H1 (cell line): Measurements from ENCODE around the gene TSN. TPM values are rescaled to one million over a fixed set of nuclear protein-coding genes. Genes with fewer than 3 reads are reported as not detected.

Source experiments
- CTCF ChIA-PET: fragments of 300-600 bp; sonication (Branson Sonifier 250); formaldehyde crosslinking; loops from one replicate; lab custom pipeline; 2021; ENCODE audit not compliant: partially characterized antibody; lab: Charles Lee
- POLR2A ChIA-PET: fragments of 300-600 bp; sonication (Branson Sonifier 250); formaldehyde crosslinking; loops from one replicate; lab custom pipeline; 2021; ENCODE audit warnings: inconsistent platforms; ENCODE audit not compliant: partially characterized antibody; lab: Charles Lee
- DNase-seq, 2 experiments: peaks; one replicate each; pipeline versions ENCODE4 v3.0.0 to v3.0.0-alpha.2; 2010 to 2022; ENCODE audit warnings: low spot score in 2 of 2, low read depth in 1 of 2, mixed read lengths in 1 of 2
- FAIRE-seq: peaks from 2 replicates; lab custom pipeline; 2011; peaks lifted over from hg19 to GRCh38; lab: Jason Lieb, UNC
- H2AFZ ChIP-seq: 2 replicates; pipeline ENCODE4 v1.8.1; 2012; ENCODE audit warnings: low read length, inconsistent platforms
- H2AK5ac ChIP-seq: 2 replicates; pipeline ENCODE4 v1.6.1; 2013; ENCODE audit warnings: low read depth, low read length
- H2BK120ac ChIP-seq: replicated peaks from 2 replicates; pipeline ENCODE3; 2013; ENCODE audit warnings: low read depth, low read length, inconsistent platforms
- H2BK12ac ChIP-seq: 2 replicates; pipeline ENCODE4 v1.6.1; 2013; ENCODE audit warnings: low read depth, low read length
- H2BK15ac ChIP-seq: 2 replicates; pipeline ENCODE4 v1.6.1; 2013; ENCODE audit warnings: low read length
- H2BK20ac ChIP-seq: 2 replicates; pipeline ENCODE4 v1.6.1; 2013; ENCODE audit warnings: low read length
- H2BK5ac ChIP-seq: 2 replicates; pipeline ENCODE4 v1.6.1; 2013; ENCODE audit warnings: low read depth, low read length
- H3K14ac ChIP-seq: 2 replicates; pipeline ENCODE4 v1.6.1; 2013; ENCODE audit warnings: inconsistent platforms; ENCODE audit not compliant: insufficient read length
- H3K18ac ChIP-seq: 2 replicates; pipeline ENCODE4 v1.6.1; 2013; ENCODE audit warnings: low read length; ENCODE audit errors: extremely low read depth
- H3K23ac ChIP-seq: 2 replicates; pipeline ENCODE4 v1.6.1; 2013; ENCODE audit warnings: inconsistent platforms; ENCODE audit not compliant: insufficient read length
- H3K23me2 ChIP-seq: 2 replicates; pipeline ENCODE4 v1.6.1; 2013; ENCODE audit warnings: low read depth, low read length
- H3K27ac ChIP-seq: 2 replicates; pipeline ENCODE4 v1.6.1; 2011; ENCODE audit warnings: low read depth, low read length, inconsistent platforms
- H3K27me3 ChIP-seq, 4 experiments: replicated peaks in 1 of 4; 1 replicate in 1 of 4; 2 replicates in 3 of 4; pipeline versions ENCODE4 v1.6.1 to v1.8.1; 2011 to 2013; ENCODE audit warnings: low read length in 3 of 4, mild to moderate bottlenecking in 3 of 4, inconsistent platforms in 2 of 4, mixed read lengths in 2 of 4, moderate library complexity in 1 of 4; ENCODE audit not compliant: control insufficient read depth in 3 of 4, insufficient read depth in 3 of 4; ENCODE audit errors: extremely low read depth in 1 of 4
- H3K36me3 ChIP-seq, 4 experiments: 2 replicates each; pipeline versions ENCODE4 v1.6.1 to v1.8.1; 2011 to 2013; ENCODE audit warnings: mild to moderate bottlenecking in 4 of 4, low read length in 3 of 4, moderate library complexity in 2 of 4, control low read depth in 1 of 4, inconsistent platforms in 1 of 4; ENCODE audit not compliant: insufficient read depth in 4 of 4, control insufficient read depth in 2 of 4
- H3K4ac ChIP-seq: replicated peaks from 2 replicates; pipeline ENCODE3; 2013; ENCODE audit warnings: low read length, low read depth, mixed read lengths, inconsistent platforms; ENCODE audit not compliant: insufficient read length
- H3K4me1 ChIP-seq, 4 experiments: replicated peaks in 1 of 4; 1 replicate in 1 of 4; 2 replicates in 3 of 4; pipeline versions ENCODE4 v1.6.1 to v1.8.1; 2011 to 2013; ENCODE audit warnings: low read length in 3 of 4, inconsistent platforms in 2 of 4, mixed read lengths in 1 of 4; ENCODE audit not compliant: insufficient read depth in 4 of 4, control insufficient read depth in 3 of 4
- H3K4me2 ChIP-seq, 2 experiments: 2 replicates each; pipeline versions ENCODE4 v1.6.1 to v1.8.1; 2011 to 2013; ENCODE audit warnings: low read depth in 2 of 2, low read length in 2 of 2, control low read depth in 1 of 2, inconsistent platforms in 1 of 2, mild to moderate bottlenecking in 1 of 2; ENCODE audit not compliant: insufficient read depth in 1 of 2
- H3K4me3 ChIP-seq, 4 experiments: fragments of 200-600, 300-600 bp in 1 of 4; sonication (generic), shearing (Covaris generic), sonication (Bioruptor Twin) in 1 of 4; 2 replicates each; pipeline versions ENCODE4 v1.5.1 to v1.8.1; 2011 to 2016; ENCODE audit warnings: low read length in 4 of 4, low read depth in 3 of 4, control low read depth in 2 of 4, inconsistent platforms in 2 of 4, mild to moderate bottlenecking in 2 of 4, mixed read lengths in 1 of 4, moderate library complexity in 1 of 4; ENCODE audit not compliant: insufficient read depth in 2 of 4; ENCODE audit errors: extremely low read depth in 1 of 4
- H3K56ac ChIP-seq: replicated peaks from 2 replicates; pipeline ENCODE3; 2013; ENCODE audit warnings: low read depth, mild to moderate bottlenecking, mixed read lengths, low read length, inconsistent platforms; ENCODE audit not compliant: insufficient read length
- H3K79me1 ChIP-seq: 2 replicates; pipeline ENCODE4 v1.6.1; 2013; ENCODE audit warnings: low read depth, low read length, control low read depth
- H3K79me2 ChIP-seq, 2 experiments: 2 replicates each; pipeline versions ENCODE4 v1.6.1 to v1.8.1; 2012 to 2013; ENCODE audit warnings: low read length in 2 of 2, mild to moderate bottlenecking in 2 of 2, inconsistent platforms in 1 of 2; ENCODE audit not compliant: insufficient read depth in 2 of 2, control insufficient read depth in 1 of 2
- H3K9ac ChIP-seq, 4 experiments: replicated peaks in 1 of 4; 1 replicate in 1 of 4; 2 replicates in 3 of 4; pipeline versions ENCODE4 v1.6.1 to v1.8.1; 2011 to 2013; ENCODE audit warnings: low read depth in 3 of 4, low read length in 3 of 4, control low read depth in 2 of 4, mild to moderate bottlenecking in 2 of 4, moderate library complexity in 2 of 4, inconsistent platforms in 1 of 4; ENCODE audit errors: extremely low read depth in 1 of 4
- H3K9me3 ChIP-seq, 2 experiments: 2 replicates each; pipeline versions ENCODE4 v1.6.1 to v1.8.1; 2012 to 2013; ENCODE audit warnings: mild to moderate bottlenecking in 2 of 2, moderate library complexity in 2 of 2, control low read depth in 1 of 2, inconsistent platforms in 1 of 2, low read depth in 1 of 2, low read length in 1 of 2, mixed read lengths in 1 of 2; ENCODE audit not compliant: insufficient read depth in 2 of 2
- H4K20me1 ChIP-seq, 2 experiments: replicated peaks in 1 of 2; 2 replicates each; pipeline versions ENCODE3 to v1.8.1; 2011 to 2013; ENCODE audit warnings: inconsistent platforms in 2 of 2, low read length in 2 of 2, mild to moderate bottlenecking in 1 of 2; ENCODE audit not compliant: insufficient read depth in 2 of 2, control insufficient read depth in 1 of 2
- H4K5ac ChIP-seq: 2 replicates; pipeline ENCODE4 v1.6.1; 2013; ENCODE audit warnings: low read length, low read depth, mixed read lengths, inconsistent platforms; ENCODE audit not compliant: insufficient read length
- H4K8ac ChIP-seq: 2 replicates; pipeline ENCODE4 v1.8.0; 2013; ENCODE audit warnings: mild to moderate bottlenecking, moderate library complexity, low read length, inconsistent platforms; ENCODE audit not compliant: insufficient read depth; ENCODE audit errors: extremely low read depth
- H4K91ac ChIP-seq: replicated peaks from 2 replicates; pipeline ENCODE3; 2013; ENCODE audit warnings: low read length, mixed read lengths, inconsistent platforms; ENCODE audit not compliant: insufficient read length
- CEBPB ChIP-seq: IDR thresholded peaks from 2 replicates; pipeline ENCODE4 v1.6.1; 2012; ENCODE audit warnings: low read depth, low read length
- KDM5A ChIP-seq: fragments of 200-600 bp; IDR thresholded peaks from 2 replicates; pipeline ENCODE4 v1.7.1; 2012; ENCODE audit warnings: mild to moderate bottlenecking, low read length, inconsistent platforms, mixed read lengths
- NANOG ChIP-seq: IDR thresholded peaks from 2 replicates; pipeline ENCODE4 v1.6.1; 2011; ENCODE audit warnings: low read length, low read depth, mild to moderate bottlenecking, inconsistent platforms; ENCODE audit not compliant: insufficient read depth, poor library complexity, severe bottlenecking
- WGBS, 2 experiments: shearing (Covaris generic) in 1 of 2; methylation state at CpG; one replicate each; pipeline versions ENCODE4 v1.1.6 to v1.1.7; 2013 to 2015; ENCODE audit warnings: low lambda C conversion rate in 2 of 2, mixed read lengths in 2 of 2, inconsistent platforms in 1 of 2, low coverage in 1 of 2, missing lambda C conversion rate in 1 of 2; ENCODE audit not compliant: insufficient replicate concordance in 2 of 2, insufficient coverage in 1 of 2, insufficient read length in 1 of 2; ENCODE audit errors: extremely low coverage in 1 of 2, missing lambda C conversion rate in 1 of 2; 5-methylcytosine and 5-hydroxymethylcytosine counted together
- polyA plus RNA-seq, 7 experiments: library from polyadenylated mRNA; depleted of rRNA in 3 of 7; stranded (reverse) in 5 of 7; unstranded in 2 of 7; fragments of >200 nt in 5 of 7; fragments of 200-250 nt in 2 of 7; gene quantifications; 1 replicate in 5 of 7; 2 replicates in 1 of 7; 4 replicates in 1 of 7; pipeline versions ENCODE4 v1.2.1 to v1.2.3, GENCODE V29; 2011 to 2013; ENCODE audit warnings: missing spikeins in 2 of 7, mixed read lengths in 2 of 7
- total RNA-seq: library from RNA; stranded (reverse); fragmentation: NEBNext Ultra II Directional; extraction: Animal tissue kit (Norgen Biotek cat#: 25700); gene quantifications from 2 replicates; pipeline ENCODE4 v1.2.1, GENCODE V29; 2021
- TF ChIP-seq, protein P1 (sequence below), 3 experiments: IDR thresholded peaks; 1 replicate in 2 of 3; 2 replicates in 1 of 3; pipeline versions ENCODE4 v1.5.1 to v1.6.1; 2011; ENCODE audit warnings: low read length in 3 of 3, mild to moderate bottlenecking in 3 of 3, inconsistent platforms in 2 of 3, low read depth in 1 of 3, moderate library complexity in 1 of 3; ENCODE audit not compliant: insufficient read depth in 1 of 3; ENCODE audit errors: control extremely low read depth in 1 of 3
- TF ChIP-seq, protein P2 (sequence below): IDR thresholded peaks from 2 replicates; pipeline ENCODE4 v1.6.1; 2012; ENCODE audit warnings: low read length, inconsistent platforms
- TF ChIP-seq, protein P3 (sequence below): IDR thresholded peaks from 2 replicates; pipeline ENCODE4 v1.6.1; 2011; ENCODE audit warnings: low read length, improper control_type of control experiment

Gene TSN
- total and polyA plus RNA-seq, 2 of the 8 experiments (the other 6 are each of a cell fraction or from before 2014, with no cell fraction given): 44.4 to 96.1 TPM

DNA sequence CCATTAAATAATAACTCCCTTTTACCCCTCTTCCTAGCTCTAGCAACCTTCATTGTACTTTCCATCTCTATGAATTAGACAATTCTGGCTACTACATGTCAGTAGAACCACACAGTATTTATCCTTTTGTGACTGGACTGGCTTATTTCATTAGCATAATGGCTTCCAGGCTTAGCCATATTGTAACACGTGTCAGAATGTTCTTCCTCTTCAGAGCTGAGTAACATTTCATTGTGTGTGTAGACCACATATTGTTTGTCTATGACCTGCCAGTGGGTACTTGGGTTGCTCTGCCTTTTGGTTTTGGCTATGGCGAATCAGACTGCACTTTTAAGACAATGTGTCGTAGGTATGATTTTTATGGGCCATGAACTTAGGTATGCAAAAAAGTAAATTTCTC lies 20.9 kb downstream of the TSN start:
- Histone ChIP-seq H3K4me2 (no peak overlapping the region), H3K4me3 (no peak overlapping the region), H3K79me1 (no peaks in the 10 kb centered on the region), H3K56ac (no peak overlapping the region), H4K20me1 (peaks cover 0 to 2% of the 10 kb centered on the region in 2 experiments), H3K23ac (no peak overlapping the region), H3K79me2 (no peaks in the 10 kb centered on the region), H3K18ac (no peak overlapping the region), H2BK12ac (no peak overlapping the region), H2BK15ac (no peak overlapping the region), H4K5ac (no peak overlapping the region), H3K27ac (no peak overlapping the region), H3K14ac (no peak overlapping the region), H4K91ac (no peak overlapping the region), H3K27me3 (no peaks in the 10 kb centered on the region), H3K4ac (no peak overlapping the region), H3K9ac (no peak overlapping the region), H3K4me1 (peaks cover 0 to 6% (median 1%) of the 10 kb centered on the region in 4 experiments; a peak in 3 of 7 replicates), H3K36me3 (no peaks in the 10 kb centered on the region), H2BK5ac (no peak overlapping the region), H3K9me3 (no peaks in the 10 kb centered on the region), H3K23me2 (peaks cover 4% of the 10 kb centered on the region; the same call in 1 of the 2 replicates), H2BK20ac (no peak overlapping the region), H4K8ac (no peak overlapping the region), H2BK120ac (no peak overlapping the region), H2AFZ (no peak overlapping the region), H2AK5ac (no peak overlapping the region)
- ChIA-PET CTCF (interaction anchor here (1.0 kb wide), 1 partner anchor 71 kb away, joined by 3 read pairs; no protein-coding TSS in a partner anchor), POLR2A (no interaction called here)
- 91% methylated on average over 3 of the region's 3 CpGs; no CpG with 5 or more reads in 1 of the 2 experiments for WGBS, 2 experiments
- TF ChIP-seq, protein P1, sequence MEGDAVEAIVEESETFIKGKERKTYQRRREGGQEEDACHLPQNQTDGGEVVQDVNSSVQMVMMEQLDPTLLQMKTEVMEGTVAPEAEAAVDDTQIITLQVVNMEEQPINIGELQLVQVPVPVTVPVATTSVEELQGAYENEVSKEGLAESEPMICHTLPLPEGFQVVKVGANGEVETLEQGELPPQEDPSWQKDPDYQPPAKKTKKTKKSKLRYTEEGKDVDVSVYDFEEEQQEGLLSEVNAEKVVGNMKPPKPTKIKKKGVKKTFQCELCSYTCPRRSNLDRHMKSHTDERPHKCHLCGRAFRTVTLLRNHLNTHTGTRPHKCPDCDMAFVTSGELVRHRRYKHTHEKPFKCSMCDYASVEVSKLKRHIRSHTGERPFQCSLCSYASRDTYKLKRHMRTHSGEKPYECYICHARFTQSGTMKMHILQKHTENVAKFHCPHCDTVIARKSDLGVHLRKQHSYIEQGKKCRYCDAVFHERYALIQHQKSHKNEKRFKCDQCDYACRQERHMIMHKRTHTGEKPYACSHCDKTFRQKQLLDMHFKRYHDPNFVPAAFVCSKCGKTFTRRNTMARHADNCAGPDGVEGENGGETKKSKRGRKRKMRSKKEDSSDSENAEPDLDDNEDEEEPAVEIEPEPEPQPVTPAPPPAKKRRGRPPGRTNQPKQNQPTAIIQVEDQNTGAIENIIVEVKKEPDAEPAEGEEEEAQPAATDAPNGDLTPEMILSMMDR (IDR thresholded peaks at IDR 0.05; ENCODE audit: control extremely low read depth in 1 of 3, insufficient read depth in 1 of 3, low read depth in 1 of 3, low read length in 3 of 3): no peak
- TF ChIP-seq KDM5A (no peak), NANOG (no peak), CEBPB (no peak)
- TF ChIP-seq, protein P2, sequence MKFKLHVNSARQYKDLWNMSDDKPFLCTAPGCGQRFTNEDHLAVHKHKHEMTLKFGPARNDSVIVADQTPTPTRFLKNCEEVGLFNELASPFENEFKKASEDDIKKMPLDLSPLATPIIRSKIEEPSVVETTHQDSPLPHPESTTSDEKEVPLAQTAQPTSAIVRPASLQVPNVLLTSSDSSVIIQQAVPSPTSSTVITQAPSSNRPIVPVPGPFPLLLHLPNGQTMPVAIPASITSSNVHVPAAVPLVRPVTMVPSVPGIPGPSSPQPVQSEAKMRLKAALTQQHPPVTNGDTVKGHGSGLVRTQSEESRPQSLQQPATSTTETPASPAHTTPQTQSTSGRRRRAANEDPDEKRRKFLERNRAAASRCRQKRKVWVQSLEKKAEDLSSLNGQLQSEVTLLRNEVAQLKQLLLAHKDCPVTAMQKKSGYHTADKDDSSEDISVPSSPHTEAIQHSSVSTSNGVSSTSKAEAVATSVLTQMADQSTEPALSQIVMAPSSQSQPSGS: no peak
- TF ChIP-seq, protein P3, sequence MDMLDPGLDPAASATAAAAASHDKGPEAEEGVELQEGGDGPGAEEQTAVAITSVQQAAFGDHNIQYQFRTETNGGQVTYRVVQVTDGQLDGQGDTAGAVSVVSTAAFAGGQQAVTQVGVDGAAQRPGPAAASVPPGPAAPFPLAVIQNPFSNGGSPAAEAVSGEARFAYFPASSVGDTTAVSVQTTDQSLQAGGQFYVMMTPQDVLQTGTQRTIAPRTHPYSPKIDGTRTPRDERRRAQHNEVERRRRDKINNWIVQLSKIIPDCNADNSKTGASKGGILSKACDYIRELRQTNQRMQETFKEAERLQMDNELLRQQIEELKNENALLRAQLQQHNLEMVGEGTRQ: no peak
- no peak for FAIRE-seq
- no peak for DNase-seq
